GM18520 (cell line): ENCODE results near the gene ZNF592.
"Not testable (repeated sequence)": the region's sequence is repeated elsewhere in the genome, so short reads cannot be mapped to it uniquely, and the experiment has no call there.

Experiments used
- ATAC-seq: cut with Tn5 transposase; IDR thresholded peaks from one replicate; pipeline ENCODE4 v1.9.1; 2021; ENCODE audit not compliant: unreplicated experiment

ZNF592 gene

DNA sequence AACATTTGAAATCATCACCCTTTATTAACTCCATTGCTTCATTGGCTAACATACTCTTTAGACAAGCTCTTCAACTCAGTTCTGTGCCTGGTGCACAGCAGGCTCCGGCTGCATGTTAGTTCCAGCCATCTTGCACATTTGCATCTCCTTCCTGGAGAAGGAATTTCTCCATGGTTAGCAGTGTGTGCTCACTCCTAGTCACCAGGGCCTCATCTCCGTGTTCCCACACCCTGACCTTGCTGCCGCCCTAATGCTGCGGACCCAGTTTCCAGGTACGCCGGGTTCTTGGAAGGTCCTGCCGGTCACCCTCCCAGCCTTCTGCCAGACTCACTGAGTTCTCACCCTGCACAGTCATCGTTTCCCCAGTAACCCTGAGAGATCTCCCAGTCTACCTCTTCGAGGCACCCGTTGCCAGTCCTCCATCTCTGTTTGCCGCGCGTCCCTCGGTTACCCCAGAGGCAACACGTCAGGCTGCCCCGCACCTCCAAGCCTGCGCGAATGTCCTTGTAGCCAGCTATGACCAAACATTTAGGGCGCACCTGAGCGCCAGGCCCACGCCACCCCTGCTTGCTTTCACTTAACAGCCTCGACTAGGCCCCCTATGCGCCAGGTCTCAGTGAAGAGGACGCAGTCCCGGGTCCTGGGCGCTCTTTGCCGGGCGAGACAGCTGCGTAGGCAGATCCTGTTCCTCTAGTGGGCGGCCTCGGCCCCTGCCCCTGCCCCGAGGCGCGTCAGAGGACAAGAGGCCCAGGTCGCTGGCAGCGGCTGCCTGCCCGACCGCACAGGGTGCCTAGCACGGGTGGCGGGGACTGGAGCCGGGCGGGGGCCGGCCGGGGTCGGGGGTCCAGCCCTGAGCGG is 747 bp upstream of the ZNF592 start:
- peak; percentile 33 for ATAC-seq

GRCh38 chr15:84749111-84749991 is 959 bp downstream of the ZNF592 start:
- no peak for ATAC-seq

DNA sequence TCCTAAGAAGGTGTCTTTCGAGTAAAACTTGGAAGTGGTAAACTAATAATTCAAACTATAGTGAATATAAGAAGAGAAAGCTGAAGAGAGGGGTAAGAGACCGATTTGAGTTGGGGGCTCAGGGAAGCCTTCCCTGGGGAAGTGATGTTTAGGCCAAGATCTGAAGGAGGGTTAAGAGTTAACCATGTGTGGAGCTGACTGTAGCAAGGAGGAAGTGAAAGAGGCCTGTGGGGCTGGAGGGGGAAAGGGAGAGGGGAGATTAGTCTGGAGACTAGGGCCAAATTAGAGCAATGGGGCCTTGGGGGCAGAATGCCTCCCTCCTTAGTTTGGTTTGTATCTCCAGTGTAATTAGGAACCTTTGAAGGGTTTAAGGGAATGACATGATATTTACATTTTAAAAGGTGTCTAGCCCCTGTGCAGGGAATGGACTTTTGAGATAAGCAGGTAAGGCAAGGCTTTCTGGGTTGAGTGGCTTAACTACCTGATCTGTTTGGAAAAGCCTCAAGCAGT is 2.2 kb downstream of the ZNF592 start:
- ATAC-seq: no peak

DNA sequence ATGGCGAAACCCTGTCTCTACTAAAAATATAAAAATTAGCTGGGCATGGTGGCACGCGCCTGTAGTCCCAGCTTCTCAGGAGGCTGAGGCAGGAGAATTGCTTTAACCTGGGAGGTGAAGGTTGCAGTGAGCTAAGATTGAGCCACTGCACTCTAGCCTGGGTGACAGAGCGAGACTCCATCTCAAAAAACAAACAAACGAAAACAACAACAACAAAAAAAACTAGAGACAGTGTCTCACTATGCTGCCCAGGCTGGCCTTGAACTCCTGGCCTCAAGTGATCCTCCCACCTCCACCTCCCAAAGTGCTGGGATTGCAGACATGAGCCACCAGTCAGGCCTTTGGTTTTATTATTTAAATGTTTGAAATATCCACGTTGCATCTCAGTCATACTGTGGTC is 3.3 kb downstream of the ZNF592 start:
- ATAC-seq: not testable (repeated sequence)

- ATAC-seq: no peak
Observed at GRCh38 chr15:84752195-84752594, 3.8 kb downstream of the ZNF592 start.

DNA sequence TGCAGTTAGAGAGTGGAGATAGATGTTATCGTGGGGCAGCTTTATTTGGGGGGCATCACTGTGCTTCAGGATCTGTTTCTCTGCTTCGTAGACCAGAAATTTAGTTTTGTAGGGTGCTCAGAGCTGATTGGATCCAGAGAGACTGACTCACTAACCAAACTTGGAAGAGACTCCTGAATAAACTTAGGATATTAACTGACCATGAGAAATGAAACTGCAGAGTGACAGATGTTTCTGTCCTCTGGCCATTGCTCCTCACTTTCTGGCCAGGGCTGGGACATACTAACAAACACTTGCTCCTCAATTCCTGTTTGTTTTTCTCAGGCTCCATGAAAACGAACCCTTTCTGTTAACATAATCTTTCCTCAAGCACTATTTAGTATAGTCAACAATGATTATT is 4.3 kb downstream of the ZNF592 start:
- ATAC-seq: no peak

DNA sequence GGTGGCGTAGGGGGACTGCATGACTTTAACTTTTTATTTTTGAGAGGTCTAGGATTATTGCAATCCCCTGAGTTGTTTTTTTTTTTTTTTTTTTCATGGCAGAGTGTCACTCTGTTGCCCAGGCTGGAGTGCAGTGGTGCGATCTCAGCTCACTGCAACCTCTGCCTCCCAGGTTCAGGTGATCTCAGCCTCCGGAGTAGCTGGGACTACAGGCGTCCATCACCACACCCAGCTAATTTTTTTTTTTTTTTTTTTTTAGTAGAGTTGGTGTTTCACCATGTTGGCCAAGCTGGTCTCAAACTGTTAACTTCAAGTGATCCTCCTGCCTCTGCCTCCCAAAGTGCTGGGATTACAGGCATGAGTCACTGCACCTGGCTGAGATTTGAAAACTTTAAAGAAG is 6.5 kb downstream of the ZNF592 start:
- ATAC-seq: not testable (repeated sequence)

GRCh38 chr15:84755736-84756527 is 7.5 kb downstream of the ZNF592 start:
- ATAC-seq: no peak

DNA sequence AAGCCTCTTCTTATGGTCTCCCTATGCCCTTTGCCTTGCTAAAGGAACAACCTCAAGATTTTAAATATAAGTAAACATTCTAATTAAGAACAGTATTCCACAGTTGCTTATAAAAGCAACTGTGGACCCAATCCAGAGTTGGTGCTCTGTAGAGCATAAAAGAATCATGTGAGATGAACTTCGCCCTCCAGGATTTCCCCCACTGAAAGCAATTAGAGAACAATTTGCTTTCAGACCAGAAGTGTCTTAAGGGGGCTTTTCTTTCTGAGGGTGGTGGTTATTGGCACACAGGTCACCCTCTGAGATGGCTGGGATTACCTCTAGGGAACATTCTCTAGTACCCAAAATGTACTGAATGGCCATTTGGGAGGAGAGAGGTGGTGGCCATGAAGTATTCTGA is 10.6 kb downstream of the ZNF592 start:
- ATAC-seq: no peak

DNA sequence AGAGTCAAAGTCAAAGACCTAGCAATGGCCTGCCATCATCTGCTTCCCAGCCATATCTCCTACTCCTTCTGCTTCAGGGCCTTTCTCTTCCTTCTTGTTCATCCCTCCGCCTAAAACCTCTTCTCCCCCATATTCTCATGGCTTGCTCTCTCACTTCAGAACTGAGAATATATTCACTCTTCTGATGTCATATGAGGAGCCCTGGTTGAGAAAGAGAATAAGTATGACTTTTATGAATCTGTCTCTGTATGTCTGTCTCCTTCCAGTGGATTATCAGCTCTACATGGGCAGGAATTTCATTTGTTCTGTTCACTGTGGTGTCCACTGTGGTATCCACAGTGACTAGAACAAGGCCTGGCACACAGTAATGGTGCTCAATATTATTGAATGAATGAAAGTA is 11.8 kb downstream of the ZNF592 start:
- no peak for ATAC-seq

DNA sequence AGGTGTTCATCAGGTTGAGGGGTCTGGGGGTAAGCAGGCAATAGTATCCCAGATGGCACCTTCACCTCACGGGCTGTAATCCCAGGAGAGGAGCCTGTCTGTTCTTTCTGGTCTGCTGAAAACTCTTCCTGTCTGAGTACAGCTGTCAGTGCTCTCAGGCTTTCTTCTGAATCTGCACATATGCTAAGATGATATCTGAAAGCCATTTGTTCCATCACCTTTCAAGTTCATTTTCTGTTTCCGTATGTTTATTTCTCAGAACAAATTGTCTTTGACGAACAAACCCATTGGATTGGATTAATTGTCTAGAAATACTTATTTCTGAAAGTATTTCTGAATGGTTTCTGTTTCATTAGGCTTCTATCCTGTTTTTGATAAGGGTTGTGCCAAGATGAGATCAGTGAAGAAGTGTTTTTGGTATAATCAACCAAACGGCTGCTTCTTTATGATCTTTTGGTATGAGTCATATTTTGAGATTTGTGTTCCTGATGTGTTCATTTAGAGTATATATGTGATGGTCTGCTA is 13.3 kb downstream of the ZNF592 start:
- ATAC-seq: peak; percentile 44

- no peak for ATAC-seq
Observed at GRCh38 chr15:84762840-84763572, 14.6 kb downstream of the ZNF592 start.

DNA sequence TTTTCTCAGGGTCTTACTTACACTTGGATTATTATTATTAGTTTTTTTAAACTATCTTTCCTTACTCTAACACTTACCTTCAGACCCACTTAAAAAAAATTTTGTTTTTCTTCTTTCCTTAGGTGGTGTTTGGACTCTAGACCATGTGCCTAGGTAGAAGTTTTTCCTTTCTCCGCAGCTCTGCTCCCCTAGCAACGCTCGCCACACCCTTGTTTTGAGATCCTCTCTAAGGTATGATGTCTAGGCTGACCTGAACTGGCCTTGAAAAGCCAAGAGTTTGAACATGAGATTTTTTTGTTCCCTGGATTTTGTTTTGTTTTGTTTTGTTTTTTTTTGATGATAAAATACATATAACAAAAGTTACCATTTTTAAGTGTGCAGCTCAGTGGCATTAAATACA is 16.2 kb downstream of the ZNF592 start:
- ATAC-seq: no peak

DNA sequence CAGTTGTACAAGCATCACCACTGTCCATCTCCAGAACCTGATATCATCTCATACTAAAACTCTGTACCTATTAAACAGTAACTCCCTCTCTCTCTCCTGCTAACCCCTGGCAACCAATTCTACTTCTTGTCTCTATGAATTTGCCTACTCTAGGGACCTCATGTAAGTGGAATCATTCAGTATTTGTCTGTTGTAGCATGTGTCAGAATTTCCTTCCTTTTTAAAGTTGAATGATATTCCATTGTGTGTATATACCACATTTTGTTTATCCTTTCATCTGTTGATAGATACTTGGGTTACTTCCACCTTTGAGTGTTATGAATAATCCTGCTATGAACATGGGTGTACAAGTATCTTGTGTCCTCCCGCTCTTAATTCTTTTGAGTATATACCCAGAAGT is 16.6 kb downstream of the ZNF592 start:
- no peak for ATAC-seq

DNA sequence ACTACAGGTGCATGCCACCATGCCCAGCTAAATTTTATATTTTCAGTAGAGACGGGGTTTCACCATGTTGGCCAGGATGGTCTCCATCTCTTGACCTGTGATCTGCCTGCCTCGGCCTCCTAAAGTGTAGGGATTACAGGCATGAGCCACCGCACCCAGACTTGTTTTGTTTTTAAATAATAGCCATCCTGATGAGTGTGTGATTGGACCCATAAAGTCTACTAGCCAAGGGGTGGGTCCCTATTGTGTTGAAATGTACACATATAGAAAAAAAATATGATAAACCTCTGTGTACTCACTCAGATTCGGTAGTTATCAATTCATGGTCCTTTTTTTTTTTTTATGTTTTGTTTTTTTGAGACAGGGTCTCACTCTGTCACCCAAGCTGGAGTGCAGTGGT is 17.3 kb downstream of the ZNF592 start:
- no peak for ATAC-seq

- no peak for ATAC-seq
Observed at GRCh38 chr15:84766461-84767035, 18.2 kb downstream of the ZNF592 start.

GRCh38 chr15:84772031-84772430 is 23.6 kb downstream of the ZNF592 start:
- no peak for ATAC-seq

- ATAC-seq: no peak
Observed at GRCh38 chr15:84772467-84772866, 24.1 kb downstream of the ZNF592 start.

GRCh38 chr15:84773716-84774115 is 25.3 kb downstream of the ZNF592 start:
- no peak for ATAC-seq
